Nephron (organoid): Measurements from ENCODE around the gene PARK7.

Experiments
- H3K27ac Mint-ChIP-seq, 3 experiments: 2 replicates each; pipeline ENCODE4 v1.8.0; 2020; ENCODE audit warnings: mixed read lengths in 3 of 3, mild to moderate bottlenecking in 2 of 3, moderate library complexity in 1 of 3
- H3K27me3 Mint-ChIP-seq: 2 replicates; pipeline ENCODE4 v1.8.0; 2021; ENCODE audit warnings: low read depth, mild to moderate bottlenecking, moderate library complexity, mixed read lengths
- H3K36me3 Mint-ChIP-seq: 2 replicates; pipeline ENCODE4 v1.8.0; 2020; ENCODE audit warnings: low read depth, mixed read lengths
- H3K4me1 Mint-ChIP-seq: 2 replicates; pipeline ENCODE4 v1.8.0; 2020; ENCODE audit warnings: mixed read lengths
- H3K4me3 Mint-ChIP-seq, 3 experiments: 2 replicates each; pipeline ENCODE4 v1.8.0; 2020; ENCODE audit warnings: mild to moderate bottlenecking in 3 of 3, mixed read lengths in 3 of 3, moderate library complexity in 2 of 3
- H3K9me3 Mint-ChIP-seq: 2 replicates; pipeline ENCODE4 v1.8.0; 2020; ENCODE audit warnings: mixed read lengths
- TF ChIP-seq, protein P1 (sequence below), 3 experiments: fragments of 200-600 bp; sonication (generic); IDR thresholded peaks; one replicate each; pipeline ENCODE4 v1.5.0; 2021; ENCODE audit warnings: antibody characterized with exemption in 3 of 3; ENCODE audit not compliant: unreplicated experiment in 3 of 3

The PARK7 gene

DNA sequence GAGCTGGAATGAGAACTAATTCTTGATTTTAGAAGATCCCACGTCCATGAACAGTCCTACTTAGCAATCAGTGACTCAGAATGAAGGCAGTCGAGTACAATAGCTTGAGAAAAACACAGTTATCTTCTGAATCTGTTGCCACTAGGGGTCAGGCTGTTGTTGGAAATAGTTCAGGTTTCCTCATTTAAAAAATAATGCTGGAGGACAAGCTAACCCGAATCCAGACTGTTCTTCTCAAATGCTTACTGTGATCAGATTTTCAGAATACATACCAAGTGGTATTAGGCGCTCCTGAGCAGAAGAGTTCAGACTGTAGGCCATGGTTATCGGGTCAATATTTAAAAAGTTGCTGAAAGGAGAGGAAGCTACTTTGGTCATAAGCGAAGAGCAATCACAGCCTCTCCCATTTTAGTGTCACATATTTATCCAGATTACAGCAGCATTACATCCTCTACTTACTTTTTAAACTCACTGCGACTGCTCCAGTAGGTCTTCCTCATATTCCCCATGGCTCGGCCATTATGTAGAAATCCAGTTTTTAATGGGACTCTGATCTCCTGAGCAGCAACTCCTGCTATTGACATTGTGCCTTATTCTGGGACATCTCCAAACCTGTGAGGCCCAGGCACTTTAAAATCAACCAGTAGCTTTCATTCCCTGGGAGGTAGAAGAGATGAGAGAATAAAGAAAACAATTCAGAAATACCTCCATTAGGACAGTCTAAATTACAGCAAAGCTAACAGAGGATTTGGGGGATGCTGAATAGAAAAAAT is 53.7 kb downstream of the PARK7 start:
- Mint-ChIP-seq H3K27me3 (no peaks in the 10 kb centered on the region), H3K4me1 (peaks cover 55% of the 10 kb centered on the region), H3K9me3 (no peaks in the 10 kb centered on the region), H3K36me3 (peaks cover 22% of the 10 kb centered on the region), H3K4me3 (no peak overlapping the region), H3K27ac (peak overlapping the region in 1 of 3 experiments; percentile 1)
- TF ChIP-seq, protein P1, sequence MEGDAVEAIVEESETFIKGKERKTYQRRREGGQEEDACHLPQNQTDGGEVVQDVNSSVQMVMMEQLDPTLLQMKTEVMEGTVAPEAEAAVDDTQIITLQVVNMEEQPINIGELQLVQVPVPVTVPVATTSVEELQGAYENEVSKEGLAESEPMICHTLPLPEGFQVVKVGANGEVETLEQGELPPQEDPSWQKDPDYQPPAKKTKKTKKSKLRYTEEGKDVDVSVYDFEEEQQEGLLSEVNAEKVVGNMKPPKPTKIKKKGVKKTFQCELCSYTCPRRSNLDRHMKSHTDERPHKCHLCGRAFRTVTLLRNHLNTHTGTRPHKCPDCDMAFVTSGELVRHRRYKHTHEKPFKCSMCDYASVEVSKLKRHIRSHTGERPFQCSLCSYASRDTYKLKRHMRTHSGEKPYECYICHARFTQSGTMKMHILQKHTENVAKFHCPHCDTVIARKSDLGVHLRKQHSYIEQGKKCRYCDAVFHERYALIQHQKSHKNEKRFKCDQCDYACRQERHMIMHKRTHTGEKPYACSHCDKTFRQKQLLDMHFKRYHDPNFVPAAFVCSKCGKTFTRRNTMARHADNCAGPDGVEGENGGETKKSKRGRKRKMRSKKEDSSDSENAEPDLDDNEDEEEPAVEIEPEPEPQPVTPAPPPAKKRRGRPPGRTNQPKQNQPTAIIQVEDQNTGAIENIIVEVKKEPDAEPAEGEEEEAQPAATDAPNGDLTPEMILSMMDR (IDR thresholded peaks at IDR 0.05; ENCODE audit: unreplicated experiment in 3 of 3) = peak; percentile 63 to 75 (median 66)

DNA sequence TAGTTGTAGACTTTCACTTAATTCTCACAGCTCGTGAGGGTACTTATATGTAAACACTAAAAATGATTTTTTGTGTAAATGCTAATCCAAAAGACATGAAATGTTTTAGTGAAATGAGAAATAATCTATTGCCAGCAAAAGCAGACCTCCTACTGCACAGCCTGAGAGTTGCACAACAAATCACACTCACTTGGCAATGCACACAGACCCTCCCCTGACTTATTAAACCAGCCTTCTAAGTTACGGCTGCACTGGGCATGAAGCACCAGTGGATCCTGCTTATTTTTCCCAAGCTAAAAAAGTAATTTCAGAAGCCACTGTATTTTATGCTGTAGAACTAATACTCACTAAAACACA is 54.3 kb downstream of the PARK7 start:
- Mint-ChIP-seq H3K4me1 (peaks cover 55% of the 10 kb centered on the region), H3K4me3 (no peak overlapping the region), H3K27ac (peak overlapping the region in 1 of 3 experiments; percentile 36), H3K36me3 (peaks cover 22% of the 10 kb centered on the region), H3K27me3 (no peaks in the 10 kb centered on the region), H3K9me3 (no peaks in the 10 kb centered on the region)
- TF ChIP-seq, protein P1 (IDR thresholded peaks at IDR 0.05; ENCODE audit: unreplicated experiment in 3 of 3) = no peak

DNA sequence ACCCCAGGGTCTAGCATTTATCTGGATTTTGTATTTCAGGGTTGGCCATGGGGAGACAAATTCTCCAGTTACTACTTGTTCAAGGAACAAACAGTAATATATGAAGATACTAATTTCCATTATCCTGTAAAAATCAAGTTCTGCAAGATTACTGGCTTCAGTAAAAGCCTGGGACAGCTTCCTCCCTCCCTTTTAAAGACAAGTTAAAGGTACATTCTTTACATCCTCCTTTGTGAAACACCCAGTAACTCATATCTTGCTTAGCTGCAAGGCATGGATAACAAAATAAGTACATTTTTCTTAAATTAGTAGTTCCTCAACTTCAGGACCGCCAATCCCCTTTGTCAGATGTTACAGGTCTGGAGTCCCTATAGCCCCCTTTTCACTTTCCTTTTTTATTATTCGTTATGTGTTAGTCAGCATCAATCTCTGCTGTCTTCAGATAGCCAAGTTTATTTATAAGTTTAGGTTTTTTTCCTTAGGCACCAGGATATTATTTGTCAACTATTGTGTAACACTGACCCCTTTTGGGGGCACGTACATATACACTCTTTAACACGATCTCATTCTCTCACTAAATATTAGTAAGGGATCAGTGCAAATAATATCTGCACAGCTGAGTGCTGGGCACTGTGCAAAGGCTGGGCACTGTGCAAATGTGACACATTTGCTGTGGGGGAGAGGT is 54.8 kb downstream of the PARK7 start:
- Mint-ChIP-seq H3K36me3 (peaks cover 22% of the 10 kb centered on the region), H3K4me1 (peaks cover 55% of the 10 kb centered on the region), H3K4me3 (no peak overlapping the region), H3K27ac (peak overlapping the region; percentile 3 to 39 (median 36)), H3K9me3 (no peaks in the 10 kb centered on the region), H3K27me3 (no peaks in the 10 kb centered on the region)
- TF ChIP-seq, protein P1 (IDR thresholded peaks at IDR 0.05; ENCODE audit: unreplicated experiment in 3 of 3) = peak in 1 of 3 experiments; percentile 14

DNA sequence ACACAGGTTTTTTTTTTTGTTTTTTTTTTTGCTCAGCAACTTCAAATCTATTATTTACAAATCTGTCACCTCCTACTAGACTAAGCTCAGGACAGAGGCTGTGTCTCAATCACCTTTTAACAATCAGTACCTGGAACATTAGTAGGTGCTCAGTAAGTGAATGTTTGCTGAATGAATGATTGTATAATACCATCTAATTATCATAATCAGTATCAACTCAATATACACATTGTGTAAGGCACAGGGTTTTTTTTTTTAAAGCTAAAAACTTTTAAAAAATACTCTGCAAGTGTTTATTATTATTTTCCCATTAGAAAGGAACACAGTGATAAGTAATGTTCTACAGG is 55.4 kb downstream of the PARK7 start:
- Mint-ChIP-seq H3K27ac (peak overlapping the region in 2 of 3 experiments; percentile 36 to 39), H3K27me3 (no peaks in the 10 kb centered on the region), H3K4me1 (peaks cover 55% of the 10 kb centered on the region), H3K4me3 (no peak overlapping the region), H3K9me3 (no peaks in the 10 kb centered on the region), H3K36me3 (peaks cover 21% of the 10 kb centered on the region)
- TF ChIP-seq, protein P1 (IDR thresholded peaks at IDR 0.05; ENCODE audit: unreplicated experiment in 3 of 3) = no peak

DNA sequence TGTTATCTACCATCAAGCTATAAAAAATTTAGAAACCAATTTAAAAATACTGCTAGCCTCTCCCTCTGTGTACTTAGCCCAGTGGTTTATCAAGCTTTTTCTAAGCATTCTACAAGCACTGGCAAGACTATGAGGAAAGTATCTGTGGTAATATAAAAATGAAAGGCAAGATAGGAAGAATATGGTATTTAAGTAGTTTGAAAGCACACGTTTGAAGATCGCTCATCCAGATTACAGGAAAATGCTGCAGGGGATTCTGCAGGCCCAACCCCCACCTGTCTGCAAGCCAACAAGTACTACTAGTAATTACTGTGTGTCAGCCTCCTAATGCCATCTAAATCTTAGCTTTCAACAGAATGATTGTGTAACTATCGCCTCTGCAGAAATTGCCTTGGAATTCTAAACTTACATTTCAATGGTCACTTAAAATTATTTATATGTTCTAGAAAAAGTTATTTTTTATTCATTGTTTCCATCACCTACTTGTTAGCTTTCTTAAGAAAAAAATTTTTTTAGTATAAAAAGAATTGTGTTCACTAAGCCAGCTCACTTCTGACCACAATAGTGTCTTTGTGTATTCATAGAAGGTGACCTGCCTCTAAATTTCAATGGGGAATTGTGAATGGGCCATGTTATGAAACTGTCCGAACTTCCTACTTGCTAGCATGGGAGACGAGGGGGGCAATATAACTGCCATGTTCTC is 56.1 kb downstream of the PARK7 start:
- H3K36me3 Mint-ChIP-seq = peaks cover 15% of the 10 kb centered on the region
- H3K27me3 Mint-ChIP-seq = no peaks in the 10 kb centered on the region
- H3K4me3 Mint-ChIP-seq = no peak overlapping the region
- TF ChIP-seq, protein P1 (IDR thresholded peaks at IDR 0.05; ENCODE audit: unreplicated experiment in 3 of 3) = no peak
- no peaks in the 10 kb centered on the region for H3K9me3 Mint-ChIP-seq
- peak overlapping the region; percentile 43 to 56 (median 52) for H3K27ac Mint-ChIP-seq
- peaks cover 55% of the 10 kb centered on the region for H3K4me1 Mint-ChIP-seq
